MG63 (cell line): ENCODE data around the gene DTD1. TPM values are rescaled to one million over a fixed set of nuclear protein-coding genes. Genes with fewer than 3 reads are reported as not detected.

Experiments used
- total RNA-seq: library from RNA; depleted of rRNA; stranded (reverse); fragments of >200 nt; shearing (Covaris generic); gene quantifications from 2 replicates; pipeline ENCODE4 v1.2.3, GENCODE V29; 2014; ENCODE audit warnings: low replicate concordance; rRNA removed

The DTD1 gene
- total RNA-seq, 1 experiment from 2014 or later = 48.2 TPM

Other genes starting within 250 kb of the DTD1 start
- gene DZANK1, start 121.0 kb upstream of the DTD1 start, total RNA-seq = 0.10 and 0.40 TPM in 2 replicates
- 7.7 and 12.6 TPM in 2 replicates for gene POLR3F, start 120.7 kb upstream of the DTD1 start, total RNA-seq
- gene RBBP9, start 90.8 kb upstream of the DTD1 start, total RNA-seq = 13.2 and 19.5 TPM in 2 replicates
- 24.2 and 27.1 TPM in 2 replicates for gene SEC23B, start 80.1 kb upstream of the DTD1 start, total RNA-seq
- gene SMIM26, start 20.6 kb upstream of the DTD1 start, total RNA-seq = 32.8 and 200 TPM in 2 replicates
- not detected in 2 replicates for gene SCP2D1, start 225.7 kb downstream of the DTD1 start, total RNA-seq